Liver (tissue), 9 donors: ENCODE data around the gene PTP4A2. TPM values are rescaled to one million over a fixed set of nuclear protein-coding genes. Genes with fewer than 3 reads are reported as not detected.
A peak's percentile ranks its signal among the peaks of the same experiment; 100 is the strongest.

ENCODE experiments used
- DNase-seq: peaks from one replicate; pipeline ENCODE4 v3.0.0-alpha.2; 2017; ENCODE audit warnings: low spot score
- H3K27ac ChIP-seq, 2 donors: one replicate each; pipeline ENCODE4 v1.7.0; 2013; ENCODE audit warnings: inconsistent platforms in 2 of 2, low read length in 2 of 2, control low read depth in 1 of 2, low read depth in 1 of 2, mild to moderate bottlenecking in 1 of 2
- H3K27me3 ChIP-seq, 4 donors: one replicate each; pipeline versions ENCODE4 v1.6.1 to v1.7.0; 2013; ENCODE audit warnings: low read length in 3 of 4, inconsistent platforms in 1 of 4, mild to moderate bottlenecking in 1 of 4, moderate library complexity in 1 of 4; ENCODE audit not compliant: control insufficient read depth in 4 of 4, insufficient read depth in 4 of 4
- H3K36me3 ChIP-seq, 4 donors: one replicate each; pipeline versions ENCODE4 v1.6.1 to v1.7.0; 2013; ENCODE audit warnings: low read length in 3 of 4, mild to moderate bottlenecking in 3 of 4, low read depth in 1 of 4, moderate library complexity in 1 of 4; ENCODE audit not compliant: control insufficient read depth in 4 of 4, insufficient read depth in 3 of 4
- H3K4me1 ChIP-seq, 4 donors: one replicate each; pipeline versions ENCODE4 v1.6.1 to v1.7.0; 2013; ENCODE audit warnings: low read length in 3 of 4, mild to moderate bottlenecking in 3 of 4, moderate library complexity in 1 of 4; ENCODE audit not compliant: control insufficient read depth in 4 of 4, insufficient read depth in 4 of 4
- H3K4me3 ChIP-seq, 3 donors: one replicate each; pipeline versions ENCODE4 v1.6.1 to v1.7.0; 2013; ENCODE audit warnings: low read length in 3 of 3, control low read depth in 1 of 3, low read depth in 1 of 3, mild to moderate bottlenecking in 1 of 3
- H3K9ac ChIP-seq, 2 donors: one replicate each; pipeline ENCODE4 v1.7.0; 2013; ENCODE audit warnings: low read length in 2 of 2, mild to moderate bottlenecking in 2 of 2, moderate library complexity in 2 of 2, control low read depth in 1 of 2, low read depth in 1 of 2
- H3K9me3 ChIP-seq, 4 donors: one replicate each; pipeline versions ENCODE4 v1.6.1 to v1.7.0; 2013; ENCODE audit warnings: low read length in 3 of 4; ENCODE audit not compliant: control insufficient read depth in 4 of 4
- EGR1 ChIP-seq, 2 donors: IDR thresholded peaks; 2 replicates each; pipeline ENCODE4 v1.6.1; 2016 to 2018; ENCODE audit warnings: antibody characterized with exemption in 2 of 2, low read depth in 2 of 2
- FOXA1 ChIP-seq: IDR thresholded peaks from 2 replicates; pipeline ENCODE4 v1.6.1; 2016; ENCODE audit warnings: antibody characterized with exemption
- FOXA2 ChIP-seq: IDR thresholded peaks from 2 replicates; pipeline ENCODE4 v1.6.1; 2016; ENCODE audit warnings: antibody characterized with exemption
- GABPA ChIP-seq, 2 donors: IDR thresholded peaks in 1 of 2; conservative IDR thresholded peaks in 1 of 2; 2 replicates each; pipeline ENCODE4 v1.6.1; 2016; ENCODE audit warnings: antibody characterized with exemption in 2 of 2, mild to moderate bottlenecking in 1 of 2, moderate library complexity in 1 of 2
- HNF4A ChIP-seq, 2 donors: conservative IDR thresholded peaks; 2 replicates each; pipeline ENCODE4 v1.6.1; 2016; ENCODE audit warnings: antibody characterized with exemption in 2 of 2, mild to moderate bottlenecking in 2 of 2
- HNF4G ChIP-seq: IDR thresholded peaks from 2 replicates; pipeline ENCODE4 v1.6.1; 2016; ENCODE audit warnings: antibody characterized with exemption
- JUND ChIP-seq, 2 donors: IDR thresholded peaks; 2 replicates each; pipeline ENCODE4 v1.6.1; 2016; ENCODE audit warnings: antibody characterized with exemption in 2 of 2
- NR2F2 ChIP-seq: IDR thresholded peaks from 2 replicates; pipeline ENCODE4 v1.6.1; 2016; ENCODE audit warnings: antibody characterized with exemption
- RAD21 ChIP-seq, 2 donors: IDR thresholded peaks; 2 replicates each; pipeline ENCODE4 v1.6.1; 2016; ENCODE audit warnings: antibody characterized with exemption in 2 of 2, mild to moderate bottlenecking in 2 of 2
- RXRA ChIP-seq, 2 donors: IDR thresholded peaks; 2 replicates each; pipeline ENCODE4 v1.6.1; 2017 to 2018; ENCODE audit warnings: antibody characterized with exemption in 2 of 2, mild to moderate bottlenecking in 1 of 2
- SP1 ChIP-seq: IDR thresholded peaks from 2 replicates; pipeline ENCODE4 v1.6.1; 2018; ENCODE audit warnings: antibody characterized with exemption, mild to moderate bottlenecking
- TAF1 ChIP-seq: conservative IDR thresholded peaks from 2 replicates; pipeline ENCODE4 v1.6.1; 2016; ENCODE audit warnings: antibody characterized with exemption, mild to moderate bottlenecking
- YY1 ChIP-seq: IDR thresholded peaks from 2 replicates; pipeline ENCODE4 v1.6.1; 2016; ENCODE audit warnings: antibody characterized with exemption, mild to moderate bottlenecking
- WGBS: extraction: QIAGEN DNeasy Blood & Tissue Kit; methylation state at CpG from one replicate; pipeline ENCODE4 v1.1.7; 2013; 5-methylcytosine and 5-hydroxymethylcytosine counted together
- polyA plus RNA-seq, 2 donors: library from polyadenylated mRNA; stranded (reverse) in 1 of 2; unstranded in 1 of 2; fragments of 200-250 nt in 1 of 2; fragments of >200 nt in 1 of 2; fragmentation: Nextera tagmentation in 1 of 2; extraction: Ambion mirVana in 1 of 2; gene quantifications; one replicate each; pipeline versions ENCODE4 v1.2.1 to v1.2.3, GENCODE V29; 2013 to 2015
- total RNA-seq, 2 donors: library from RNA; depleted of rRNA; stranded (reverse); fragments of >200 nt; gene quantifications; one replicate each; pipeline ENCODE4 v1.2.3, GENCODE V29; 2014
- TF ChIP-seq, protein P1 (sequence below): IDR thresholded peaks from 2 replicates; pipeline ENCODE4 v1.6.1; 2016; ENCODE audit warnings: antibody characterized with exemption, mild to moderate bottlenecking
- TF ChIP-seq, protein P2 (sequence below): IDR thresholded peaks from 2 replicates; pipeline ENCODE4 v1.6.1; 2016; ENCODE audit warnings: antibody characterized with exemption
- TF ChIP-seq, protein P3 (sequence below): fragments of 150-350 bp; IDR thresholded peaks from 2 replicates; pipeline ENCODE4 v1.5.1; 2017; ENCODE audit warnings: improper control_type of control experiment, low read depth, low read length; ENCODE audit not compliant: missing input control
- TF ChIP-seq, protein P4 (sequence below): IDR thresholded peaks from 2 replicates; pipeline ENCODE4 v1.6.1; 2016; ENCODE audit warnings: antibody characterized with exemption
- TF ChIP-seq, protein P5 (sequence below): IDR thresholded peaks from 2 replicates; pipeline ENCODE4 v1.6.1; 2016; ENCODE audit warnings: antibody characterized with exemption
- donor health status: healthy.
- donor health status: healthy.
- donor health status: healthy.
- donor health status: healthy.
- donor health status: healthy.

The PTP4A2 gene
- total and polyA plus RNA-seq, 4 donors, result 47.7 to 98.1 (median 71.9) TPM

DNA sequence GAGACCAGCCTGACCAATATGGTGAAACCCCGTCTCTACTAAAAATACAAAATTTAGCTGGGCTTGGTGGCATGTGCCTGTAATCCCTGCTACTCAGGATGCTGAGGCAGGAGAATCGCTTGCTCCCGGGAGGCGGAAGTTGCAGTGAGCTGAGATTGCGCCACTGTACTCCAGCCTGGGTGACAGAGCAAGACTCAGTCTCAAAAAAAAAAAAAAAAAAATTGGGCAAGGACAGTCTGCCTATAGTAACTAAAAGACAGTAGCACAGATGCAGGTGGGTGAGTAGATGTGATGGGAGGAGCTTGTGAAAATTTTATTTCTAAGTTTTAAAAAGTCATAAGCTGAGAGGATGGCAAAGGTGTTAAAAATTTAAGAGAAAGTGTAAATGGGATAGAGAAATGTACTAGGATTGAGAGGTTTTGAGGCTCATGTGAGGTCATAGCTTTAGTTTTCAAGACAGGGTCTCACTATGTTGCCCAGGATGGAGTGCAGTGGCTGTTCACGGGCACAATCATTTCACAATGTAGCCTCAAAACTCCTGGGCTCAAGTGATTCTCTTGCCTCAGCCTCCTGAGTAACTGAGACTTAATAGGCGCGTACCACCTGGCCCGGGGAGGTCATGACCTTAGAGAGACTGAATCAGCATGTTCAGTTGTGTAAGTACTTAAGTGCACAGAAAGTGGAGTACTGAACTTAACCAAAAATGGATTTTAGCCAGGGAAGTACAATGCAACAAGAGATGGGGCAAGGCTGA is 33.7 kb downstream of the PTP4A2 start:
- WGBS, result 52% methylated on average over 9 of the region's 9 CpGs

DNA sequence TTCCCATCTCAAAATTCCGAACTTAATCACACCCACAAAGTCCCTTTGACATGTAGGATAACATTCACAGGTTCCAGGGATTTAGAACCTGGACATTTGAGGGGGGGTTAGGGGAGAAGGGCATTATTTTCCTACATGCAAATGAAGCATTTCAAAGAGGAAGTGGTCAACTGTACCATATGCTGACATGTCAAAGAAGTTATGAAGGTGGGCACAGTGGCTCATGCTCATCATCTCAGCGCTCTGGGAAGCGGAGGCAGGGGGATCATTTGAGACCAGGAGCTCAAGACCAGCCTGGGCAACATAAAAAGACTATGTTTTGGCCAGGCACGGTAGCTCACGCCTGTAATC is 35.7 kb downstream of the PTP4A2 start:
- Histone ChIP-seq H3K27me3 (no peaks in the 10 kb centered on the region), H3K4me3 (no peak overlapping the region), H3K4me1 (no peaks in the 10 kb centered on the region), H3K36me3 (peaks cover 0 to 13% (median 7%) of the 10 kb centered on the region in 4 donors), H3K27ac (no peak overlapping the region), H3K9me3 (no peaks in the 10 kb centered on the region), H3K9ac (no peak overlapping the region)
- DNase-seq, result no peak
- 98% methylated on average over 5 of the region's 5 CpGs for WGBS
- no peak for TF ChIP-seq SP1
- no peak for TF ChIP-seq FOXA1
- no peak for TF ChIP-seq YY1
- TF ChIP-seq NR2F2, result no peak
- no peak for TF ChIP-seq GABPA (IDR thresholded peaks at IDR 0.05 in 1 of 2, conservative IDR thresholded peaks at IDR 0.05 in 1 of 2)
- TF ChIP-seq HNF4G, result no peak
- no peak for TF ChIP-seq JUND (IDR thresholded peaks at IDR 0.05)
- TF ChIP-seq, protein P1, sequence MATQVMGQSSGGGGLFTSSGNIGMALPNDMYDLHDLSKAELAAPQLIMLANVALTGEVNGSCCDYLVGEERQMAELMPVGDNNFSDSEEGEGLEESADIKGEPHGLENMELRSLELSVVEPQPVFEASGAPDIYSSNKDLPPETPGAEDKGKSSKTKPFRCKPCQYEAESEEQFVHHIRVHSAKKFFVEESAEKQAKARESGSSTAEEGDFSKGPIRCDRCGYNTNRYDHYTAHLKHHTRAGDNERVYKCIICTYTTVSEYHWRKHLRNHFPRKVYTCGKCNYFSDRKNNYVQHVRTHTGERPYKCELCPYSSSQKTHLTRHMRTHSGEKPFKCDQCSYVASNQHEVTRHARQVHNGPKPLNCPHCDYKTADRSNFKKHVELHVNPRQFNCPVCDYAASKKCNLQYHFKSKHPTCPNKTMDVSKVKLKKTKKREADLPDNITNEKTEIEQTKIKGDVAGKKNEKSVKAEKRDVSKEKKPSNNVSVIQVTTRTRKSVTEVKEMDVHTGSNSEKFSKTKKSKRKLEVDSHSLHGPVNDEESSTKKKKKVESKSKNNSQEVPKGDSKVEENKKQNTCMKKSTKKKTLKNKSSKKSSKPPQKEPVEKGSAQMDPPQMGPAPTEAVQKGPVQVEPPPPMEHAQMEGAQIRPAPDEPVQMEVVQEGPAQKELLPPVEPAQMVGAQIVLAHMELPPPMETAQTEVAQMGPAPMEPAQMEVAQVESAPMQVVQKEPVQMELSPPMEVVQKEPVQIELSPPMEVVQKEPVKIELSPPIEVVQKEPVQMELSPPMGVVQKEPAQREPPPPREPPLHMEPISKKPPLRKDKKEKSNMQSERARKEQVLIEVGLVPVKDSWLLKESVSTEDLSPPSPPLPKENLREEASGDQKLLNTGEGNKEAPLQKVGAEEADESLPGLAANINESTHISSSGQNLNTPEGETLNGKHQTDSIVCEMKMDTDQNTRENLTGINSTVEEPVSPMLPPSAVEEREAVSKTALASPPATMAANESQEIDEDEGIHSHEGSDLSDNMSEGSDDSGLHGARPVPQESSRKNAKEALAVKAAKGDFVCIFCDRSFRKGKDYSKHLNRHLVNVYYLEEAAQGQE, result no peak
- TF ChIP-seq EGR1 (IDR thresholded peaks at IDR 0.05; ENCODE audit: low read depth in 2 of 2), result no peak
- TF ChIP-seq, protein P2, sequence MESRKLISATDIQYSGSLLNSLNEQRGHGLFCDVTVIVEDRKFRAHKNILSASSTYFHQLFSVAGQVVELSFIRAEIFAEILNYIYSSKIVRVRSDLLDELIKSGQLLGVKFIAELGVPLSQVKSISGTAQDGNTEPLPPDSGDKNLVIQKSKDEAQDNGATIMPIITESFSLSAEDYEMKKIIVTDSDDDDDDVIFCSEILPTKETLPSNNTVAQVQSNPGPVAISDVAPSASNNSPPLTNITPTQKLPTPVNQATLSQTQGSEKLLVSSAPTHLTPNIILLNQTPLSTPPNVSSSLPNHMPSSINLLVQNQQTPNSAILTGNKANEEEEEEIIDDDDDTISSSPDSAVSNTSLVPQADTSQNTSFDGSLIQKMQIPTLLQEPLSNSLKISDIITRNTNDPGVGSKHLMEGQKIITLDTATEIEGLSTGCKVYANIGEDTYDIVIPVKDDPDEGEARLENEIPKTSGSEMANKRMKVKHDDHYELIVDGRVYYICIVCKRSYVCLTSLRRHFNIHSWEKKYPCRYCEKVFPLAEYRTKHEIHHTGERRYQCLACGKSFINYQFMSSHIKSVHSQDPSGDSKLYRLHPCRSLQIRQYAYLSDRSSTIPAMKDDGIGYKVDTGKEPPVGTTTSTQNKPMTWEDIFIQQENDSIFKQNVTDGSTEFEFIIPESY, result no peak
- TF ChIP-seq, protein P3, sequence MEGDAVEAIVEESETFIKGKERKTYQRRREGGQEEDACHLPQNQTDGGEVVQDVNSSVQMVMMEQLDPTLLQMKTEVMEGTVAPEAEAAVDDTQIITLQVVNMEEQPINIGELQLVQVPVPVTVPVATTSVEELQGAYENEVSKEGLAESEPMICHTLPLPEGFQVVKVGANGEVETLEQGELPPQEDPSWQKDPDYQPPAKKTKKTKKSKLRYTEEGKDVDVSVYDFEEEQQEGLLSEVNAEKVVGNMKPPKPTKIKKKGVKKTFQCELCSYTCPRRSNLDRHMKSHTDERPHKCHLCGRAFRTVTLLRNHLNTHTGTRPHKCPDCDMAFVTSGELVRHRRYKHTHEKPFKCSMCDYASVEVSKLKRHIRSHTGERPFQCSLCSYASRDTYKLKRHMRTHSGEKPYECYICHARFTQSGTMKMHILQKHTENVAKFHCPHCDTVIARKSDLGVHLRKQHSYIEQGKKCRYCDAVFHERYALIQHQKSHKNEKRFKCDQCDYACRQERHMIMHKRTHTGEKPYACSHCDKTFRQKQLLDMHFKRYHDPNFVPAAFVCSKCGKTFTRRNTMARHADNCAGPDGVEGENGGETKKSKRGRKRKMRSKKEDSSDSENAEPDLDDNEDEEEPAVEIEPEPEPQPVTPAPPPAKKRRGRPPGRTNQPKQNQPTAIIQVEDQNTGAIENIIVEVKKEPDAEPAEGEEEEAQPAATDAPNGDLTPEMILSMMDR, result no peak
- no peak for TF ChIP-seq RXRA (IDR thresholded peaks at IDR 0.05)
- TF ChIP-seq, protein P4, sequence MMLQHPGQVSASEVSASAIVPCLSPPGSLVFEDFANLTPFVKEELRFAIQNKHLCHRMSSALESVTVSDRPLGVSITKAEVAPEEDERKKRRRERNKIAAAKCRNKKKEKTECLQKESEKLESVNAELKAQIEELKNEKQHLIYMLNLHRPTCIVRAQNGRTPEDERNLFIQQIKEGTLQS, result no peak
- TF ChIP-seq, protein P5, sequence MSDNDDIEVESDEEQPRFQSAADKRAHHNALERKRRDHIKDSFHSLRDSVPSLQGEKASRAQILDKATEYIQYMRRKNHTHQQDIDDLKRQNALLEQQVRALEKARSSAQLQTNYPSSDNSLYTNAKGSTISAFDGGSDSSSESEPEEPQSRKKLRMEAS, result no peak
- TF ChIP-seq TAF1, result no peak
- TF ChIP-seq FOXA2, result no peak
- TF ChIP-seq RAD21 (IDR thresholded peaks at IDR 0.05), result no peak
- TF ChIP-seq HNF4A (conservative IDR thresholded peaks at IDR 0.05), result no peak

More for the DNA sequence above, 33.7 kb downstream of the PTP4A2 start:
- Histone ChIP-seq H3K27me3 (no peaks in the 10 kb centered on the region), H3K9me3 (no peaks in the 10 kb centered on the region), H3K4me3 (no peak overlapping the region), H3K36me3 (peaks cover 2 to 26% (median 13%) of the 10 kb centered on the region in 4 donors), H3K9ac (no peak overlapping the region), H3K27ac (no peak overlapping the region), H3K4me1 (no peaks in the 10 kb centered on the region)
- DNase-seq, result no peak
- TF ChIP-seq RXRA (IDR thresholded peaks at IDR 0.05) (peak; percentile 15 to 56), NR2F2 (peak; percentile 21), RAD21 (IDR thresholded peaks at IDR 0.05) (peak in 1 of 2 donors; percentile 20), HNF4A (conservative IDR thresholded peaks at IDR 0.05) (peak in 1 of 2 donors; percentile 27)
- TF ChIP-seq, protein P5, result no peak
- TF ChIP-seq, protein P3, result no peak
